NOMO-1 treated with DMSO at 0.1 percent for 48 hours (cell line): Measurements from ENCODE around the gene LUZP4.
"Not testable (repeated sequence)": the region's sequence is repeated elsewhere in the genome, so short reads cannot be mapped to it uniquely, and the experiment has no call there.

Experiments used
- DNase-seq: peaks from one replicate; lab custom pipeline; 2025; ENCODE audit not compliant: unreplicated experiment; lab: John Stamatoyannopoulos, UW

The LUZP4 gene

DNA sequence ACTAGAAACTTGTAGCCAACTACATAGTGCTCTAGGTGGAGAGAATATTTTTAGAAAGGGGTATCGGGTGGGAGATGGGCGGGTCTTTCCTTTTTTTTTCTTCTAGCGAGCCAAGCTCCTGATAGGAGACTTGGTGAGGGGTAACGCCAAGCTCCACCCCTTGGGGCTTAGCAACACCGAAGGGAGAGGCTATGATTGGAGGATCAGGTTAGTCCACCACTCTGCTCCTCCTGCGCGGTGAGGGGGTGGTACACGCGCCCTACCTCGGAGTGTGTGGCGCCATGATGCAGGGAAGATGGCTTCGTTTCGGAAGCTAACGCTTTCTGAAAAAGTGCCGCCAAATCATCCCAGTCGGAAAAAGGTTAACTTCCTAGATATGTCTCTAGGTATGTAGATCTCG is at the start of gene LUZP4:
Gene LUZP4 (plus strand): TSS at position 251 of the 400 bp plus-strand sequence. CDS start 45 bp downstream, at position 296.
- DNase-seq = no peak

DNA sequence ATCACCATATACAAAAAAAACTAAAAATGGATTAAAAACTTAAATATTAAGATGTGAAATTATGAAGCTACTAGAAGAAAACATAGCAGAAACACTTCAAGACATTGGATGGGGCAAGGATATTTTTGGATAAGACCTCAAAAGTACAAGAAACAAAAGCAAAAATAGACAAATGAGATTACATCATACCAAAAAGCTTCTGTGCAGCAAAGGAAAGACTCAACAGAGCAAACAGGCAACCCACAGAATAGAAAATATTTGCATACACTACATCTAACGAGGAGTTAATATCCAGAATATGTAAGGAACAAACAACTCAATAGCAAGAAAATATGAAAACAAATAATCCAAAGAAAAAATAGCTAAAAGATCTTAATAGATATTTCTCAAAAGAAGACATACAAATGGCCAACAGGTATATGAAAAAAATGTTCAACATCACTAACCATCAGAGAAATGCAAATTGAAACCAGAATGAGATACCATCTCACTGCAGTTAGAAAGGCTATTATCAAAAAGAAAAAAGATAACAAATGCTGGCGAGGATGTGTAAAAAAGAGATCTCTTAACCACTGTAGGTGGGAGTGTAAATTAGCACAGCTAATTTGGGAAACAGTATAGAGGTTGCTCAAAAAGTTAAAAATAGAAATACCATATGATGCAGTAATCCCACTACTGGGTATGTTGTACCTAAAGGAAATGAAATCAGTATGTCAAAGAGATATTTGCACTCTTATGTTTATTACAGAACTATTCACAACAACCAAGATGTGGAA is 37.9 kb upstream of the LUZP4 start:
- no peak for DNase-seq

DNA sequence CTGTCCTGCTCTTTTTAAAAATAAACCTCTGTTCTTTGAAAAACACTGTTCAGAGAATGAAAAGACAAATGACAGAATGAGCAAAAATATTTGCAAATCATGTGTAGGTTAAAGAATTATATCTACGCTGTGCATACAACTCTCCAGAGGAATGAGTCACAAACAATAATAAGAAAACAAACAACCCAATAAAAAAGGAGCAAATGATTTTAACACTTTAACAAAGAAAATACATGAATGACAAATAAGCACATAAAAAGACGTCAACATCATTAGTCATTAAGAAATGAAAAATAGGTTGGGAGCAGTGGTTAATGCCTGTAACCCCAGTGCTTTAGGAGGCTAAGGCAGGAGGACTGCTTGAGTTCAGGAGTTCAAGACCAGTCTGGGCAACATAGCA is 34.5 kb upstream of the LUZP4 start:
- DNase-seq = no peak

DNA sequence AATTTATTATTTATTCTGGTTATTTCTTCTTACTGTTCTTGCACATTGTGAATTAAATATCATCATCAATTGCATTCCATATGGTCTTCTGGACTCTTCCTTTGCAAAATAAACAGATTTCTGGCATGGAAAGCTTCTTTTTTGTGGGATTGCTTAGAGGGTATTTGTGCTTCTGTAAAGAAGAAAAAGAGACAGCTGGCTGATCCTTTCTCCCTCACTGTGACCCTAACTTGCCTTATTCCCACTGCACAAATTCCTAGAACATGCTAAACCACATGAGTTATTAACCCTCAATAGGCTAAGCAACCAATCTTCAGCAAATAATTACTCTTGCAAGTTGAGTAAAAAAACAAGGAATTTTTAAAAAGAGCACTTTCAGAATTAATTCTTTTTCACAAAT is 31.8 kb upstream of the LUZP4 start:
- no peak for DNase-seq

GRCh38 chrX:115259238-115259875 is 30.2 kb upstream of the LUZP4 start:
- DNase-seq = no peak

DNA sequence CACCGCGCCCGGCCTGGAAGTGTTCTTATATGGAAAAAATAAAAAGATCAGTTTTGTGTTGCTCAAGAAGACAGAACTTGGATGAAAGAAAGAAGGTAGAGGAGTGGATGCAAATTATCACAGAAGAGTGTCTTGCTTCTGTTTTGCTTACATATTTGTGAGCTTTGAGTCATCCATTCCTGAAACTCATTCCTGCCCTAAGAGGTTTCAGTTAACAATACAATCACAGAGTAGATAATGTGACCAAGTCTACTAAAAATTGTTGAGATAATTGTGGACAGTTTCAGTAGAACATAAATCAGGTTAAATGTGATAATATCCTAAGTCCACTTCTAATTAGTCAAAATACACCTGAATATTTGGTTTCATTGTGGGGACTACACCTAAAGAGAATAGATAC is 29.2 kb upstream of the LUZP4 start:
- no peak for DNase-seq

- DNase-seq = no peak
These were observed 28.4 kb upstream of the LUZP4 start for GRCh38 chrX:115261148-115261547.

- DNase-seq = no peak
These were observed 25.5 kb upstream of the LUZP4 start for GRCh38 chrX:115264009-115264408.

DNA sequence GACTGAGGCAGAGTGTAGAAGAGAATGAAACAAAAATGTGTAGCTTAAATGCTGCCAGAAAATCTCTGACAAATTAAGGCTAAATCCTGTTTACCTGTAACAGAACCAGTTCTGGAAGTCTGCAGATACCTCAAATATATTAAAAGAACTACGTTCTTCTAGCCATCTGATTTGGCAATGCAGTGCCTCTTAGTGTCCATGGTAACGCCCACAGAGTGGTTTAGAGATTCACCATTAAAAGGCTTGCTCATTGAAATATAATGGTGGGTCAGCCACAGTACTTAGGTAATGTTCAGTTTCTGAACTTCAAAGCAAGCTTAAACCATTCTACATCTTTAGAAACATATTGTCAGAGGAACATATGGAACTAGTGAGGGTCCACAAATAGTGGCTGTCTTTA is 23.2 kb upstream of the LUZP4 start:
- DNase-seq = no peak

DNA sequence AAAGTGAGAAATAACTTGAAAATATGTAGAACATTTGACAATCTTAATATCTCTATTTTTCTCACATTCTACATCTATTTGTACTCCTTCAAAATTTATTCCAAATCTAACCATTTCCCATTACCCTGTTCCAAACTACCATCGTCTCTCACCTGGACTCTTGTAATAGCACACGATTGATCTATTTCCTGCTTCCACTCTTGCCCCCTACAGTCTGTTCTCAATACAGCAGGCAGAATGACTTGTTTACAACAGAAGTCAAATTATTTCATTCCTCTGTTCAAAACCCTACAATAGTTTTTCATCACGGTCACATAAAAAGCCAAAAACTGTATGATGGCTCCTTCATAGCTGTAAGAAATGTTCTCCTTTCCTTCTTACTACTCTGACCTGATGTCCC is 21.1 kb upstream of the LUZP4 start:
- DNase-seq = no peak

GRCh38 chrX:115269051-115269683 is 20.3 kb upstream of the LUZP4 start:
- DNase-seq = no peak

DNA sequence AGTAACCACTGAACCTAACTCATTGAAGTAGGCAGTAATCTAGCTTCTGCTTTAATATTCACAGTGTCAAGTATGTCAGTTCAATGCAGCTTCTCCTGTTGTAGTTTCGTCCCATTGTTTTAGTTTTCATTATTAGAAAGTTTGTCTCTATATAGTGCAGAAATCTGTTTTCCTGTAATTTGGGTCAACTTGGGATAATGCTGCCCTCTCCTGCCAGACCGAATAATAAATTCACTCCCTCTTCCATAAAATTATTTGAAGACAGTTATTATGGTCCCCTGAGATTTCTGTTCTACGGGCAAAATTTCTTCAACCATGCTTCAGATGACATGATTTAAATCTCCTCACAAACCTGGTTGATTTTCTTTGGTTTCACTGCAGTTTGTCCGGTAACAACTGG is 4.6 kb upstream of the LUZP4 start:
- no peak for DNase-seq

GRCh38 chrX:115297189-115297588 is 7.7 kb downstream of the LUZP4 start:
- no peak for DNase-seq

- no peak for DNase-seq
These were observed 21.6 kb downstream of the LUZP4 start for GRCh38 chrX:115311139-115311538.

- no peak for DNase-seq
These were observed 22.1 kb downstream of the LUZP4 start for GRCh38 chrX:115311601-115312001.

GRCh38 chrX:115318139-115318538 is 28.6 kb downstream of the LUZP4 start:
- no peak for DNase-seq

DNA sequence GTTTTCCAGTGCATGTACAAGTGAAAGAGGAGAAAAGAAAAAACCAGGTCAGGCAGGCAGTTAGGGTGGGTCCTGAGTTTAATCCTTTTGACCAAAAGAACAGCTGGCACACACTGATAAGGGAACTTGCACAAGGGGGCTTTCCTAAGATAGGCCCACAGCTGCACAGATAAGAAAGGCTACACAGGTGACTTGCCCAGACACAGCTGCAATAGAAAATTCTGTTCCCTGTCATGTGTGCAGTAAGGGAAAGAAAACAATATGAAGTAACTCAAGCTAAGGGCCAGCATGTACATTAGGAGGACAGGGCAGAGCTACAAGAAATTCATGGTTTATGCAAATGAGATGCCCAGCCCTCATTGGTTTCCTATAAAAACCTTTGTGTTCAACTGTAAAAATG is 32.9 kb downstream of the LUZP4 start:
- no peak for DNase-seq

GRCh38 chrX:115324194-115324593 is 34.7 kb downstream of the LUZP4 start:
- DNase-seq = no peak

DNA sequence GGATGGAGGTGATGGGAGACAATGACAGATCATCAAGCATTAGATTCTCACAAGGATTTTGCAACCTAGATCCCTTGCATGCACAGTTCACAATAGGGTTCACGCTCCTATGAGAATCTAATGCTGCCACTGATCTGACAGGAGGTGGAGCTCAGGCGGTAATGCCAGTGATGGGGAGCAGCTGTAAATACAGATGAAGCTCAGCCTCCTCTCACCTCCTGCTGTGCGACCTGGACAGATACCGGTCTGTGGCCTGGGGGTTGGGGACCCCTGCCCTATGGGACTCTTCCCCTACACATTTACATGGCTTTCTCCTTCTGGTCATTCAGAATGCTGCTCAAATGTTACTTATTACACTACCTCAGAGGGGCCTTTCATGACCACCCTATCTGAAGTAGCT is 39.8 kb downstream of the LUZP4 start:
- DNase-seq = not testable (repeated sequence)

DNA sequence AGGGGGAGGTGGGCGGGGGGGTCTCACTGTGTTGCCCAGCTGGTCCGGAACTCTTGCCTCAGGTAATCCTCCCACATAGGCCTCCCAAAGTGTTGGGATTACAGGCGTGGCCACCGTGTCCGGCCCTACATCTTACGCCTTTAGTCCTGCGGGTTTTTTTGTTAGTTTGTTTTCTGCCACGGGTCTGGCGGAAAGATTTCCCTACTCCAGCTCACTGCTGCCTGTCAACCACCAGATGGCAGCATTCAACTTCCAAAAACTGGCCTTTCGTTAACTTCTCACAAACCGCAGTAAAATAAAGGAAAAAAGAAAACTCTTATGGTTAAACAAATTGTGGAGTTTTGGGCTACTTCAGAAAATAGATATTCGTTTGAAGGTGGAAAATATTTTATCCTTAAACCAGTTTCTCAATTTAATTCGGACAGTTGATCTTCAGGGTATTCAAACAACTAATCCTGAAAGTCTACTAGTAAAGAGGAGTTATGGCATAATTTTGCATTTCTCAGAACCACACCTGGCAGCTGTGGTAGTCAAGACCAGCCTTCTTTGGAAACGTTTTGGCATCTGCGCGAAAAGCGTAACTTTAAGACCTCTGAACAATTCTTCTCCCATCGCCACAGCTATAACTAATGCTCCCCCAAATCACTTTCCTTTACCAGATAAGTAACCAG is 41.1 kb downstream of the LUZP4 start:
- DNase-seq = peak; percentile 36

DNA sequence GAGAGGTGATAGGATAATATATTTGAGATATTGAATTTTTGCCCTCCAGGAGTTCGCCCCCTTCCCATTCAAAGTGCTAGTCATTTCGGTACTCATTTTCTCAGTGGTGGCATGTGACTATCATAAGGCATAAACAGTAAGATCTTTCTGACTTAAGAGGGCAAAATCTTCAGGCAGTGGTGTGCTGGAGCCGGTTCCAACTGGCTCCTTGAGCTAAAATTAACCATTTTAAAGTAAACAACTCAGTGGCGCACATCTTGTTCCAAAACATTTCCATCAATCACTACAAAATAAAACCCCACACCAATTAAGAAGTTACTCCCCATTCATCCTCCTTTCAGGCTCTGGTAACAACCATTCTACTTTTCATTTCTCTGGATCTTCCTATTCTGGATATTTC is 43.3 kb downstream of the LUZP4 start:
- no peak for DNase-seq

DNA sequence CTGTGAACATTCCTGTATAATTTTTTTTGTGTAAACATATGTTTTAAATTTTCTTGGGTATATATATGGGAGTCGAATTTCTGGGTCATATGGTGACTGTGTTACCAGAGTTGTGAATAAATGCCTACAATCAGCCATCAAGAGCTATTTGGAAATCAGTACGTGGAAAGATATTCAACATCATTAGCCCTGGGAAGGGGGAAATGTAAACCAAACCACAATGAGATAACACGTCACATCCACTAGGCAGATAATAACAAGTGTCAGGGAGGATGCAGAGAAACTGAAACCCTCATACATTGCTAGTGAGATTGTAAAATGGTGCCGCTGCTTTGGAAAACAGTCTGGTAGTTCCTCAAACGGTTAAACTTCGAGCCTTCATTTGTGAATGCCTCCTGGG is 43.9 kb downstream of the LUZP4 start:
- no peak for DNase-seq
